GM18951 (cell line): ENCODE measurements around the gene KRTAP5-9.

Experiments used
- POLR2A ChIP-seq: IDR thresholded peaks from 4 replicates; pipeline ENCODE4 v1.6.1; 2011; ENCODE audit warnings: mild to moderate bottlenecking; ENCODE audit not compliant: insufficient read length, insufficient read depth; ENCODE audit errors: extremely low read depth
- in situ Hi-C: fragments of 300-500 bp; cut with MboI; formaldehyde crosslinking; loops from one replicate; pipeline ENCODE4 v1.12.0; 2022; ENCODE audit warnings: low sequenced_read_pairs, mixed read lengths, inconsistent platforms; ENCODE audit not compliant: unreplicated experiment

KRTAP5-9 gene

GRCh38 chr11:71548120-71548519, at the start of gene KRTAP5-9:
Gene KRTAP5-9, plus strand, starts transcription at chr11:71548420. Its CDS starts 238 bp downstream, at chr11:71548658.
- in situ Hi-C loops, result no loop called here
- TF ChIP-seq POLR2A, result no peak

GRCh38 chr11:71499125-71499524, 49.1 kb upstream of the KRTAP5-9 start:
- TF ChIP-seq POLR2A, result no peak
- in situ Hi-C loops, result no loop called here

GRCh38 chr11:71499546-71499945, 48.7 kb upstream of the KRTAP5-9 start:
- in situ Hi-C loops, result no loop called here
- TF ChIP-seq POLR2A, result no peak

- in situ Hi-C loops, result no loop called here
- no peak for TF ChIP-seq POLR2A
These were observed 47.6 kb upstream of the KRTAP5-9 start for GRCh38 chr11:71500601-71501021.

GRCh38 chr11:71501071-71501985, 46.9 kb upstream of the KRTAP5-9 start:
- in situ Hi-C loops, result no loop called here
- TF ChIP-seq POLR2A, result no peak

GRCh38 chr11:71502026-71502425, 46.2 kb upstream of the KRTAP5-9 start:
- in situ Hi-C loops, result no loop called here
- no peak for TF ChIP-seq POLR2A

GRCh38 chr11:71502871-71503435, 45.3 kb upstream of the KRTAP5-9 start:
- in situ Hi-C loops, result no loop called here
- no peak for TF ChIP-seq POLR2A

- in situ Hi-C loops, result no loop called here
- no peak for TF ChIP-seq POLR2A
These were observed 43.7 kb upstream of the KRTAP5-9 start for GRCh38 chr11:71504531-71504930.

- no peak for TF ChIP-seq POLR2A
- in situ Hi-C loops, result no loop called here
These were observed 43.2 kb upstream of the KRTAP5-9 start for GRCh38 chr11:71505001-71505400.

GRCh38 chr11:71505781-71506180, 42.4 kb upstream of the KRTAP5-9 start:
- TF ChIP-seq POLR2A, result no peak
- in situ Hi-C loops, result no loop called here

GRCh38 chr11:71507102-71507501, 41.1 kb upstream of the KRTAP5-9 start:
- in situ Hi-C loops, result no loop called here
- TF ChIP-seq POLR2A, result no peak

GRCh38 chr11:71518506-71519471, 29.4 kb upstream of the KRTAP5-9 start:
- in situ Hi-C loops, result no loop called here
- no peak for TF ChIP-seq POLR2A

GRCh38 chr11:71519546-71519945, 28.7 kb upstream of the KRTAP5-9 start:
- in situ Hi-C loops, result no loop called here
- TF ChIP-seq POLR2A, result no peak

GRCh38 chr11:71525188-71525937, 22.9 kb upstream of the KRTAP5-9 start:
- no peak for TF ChIP-seq POLR2A
- in situ Hi-C loops, result no loop called here
